Activated CD4-positive, alpha-beta memory T cell treated with anti-CD3 and anti-CD28 coated beads for 36 hours (primary cell): ENCODE measurements around the gene CNOT6L. TPM values are rescaled to one million over a fixed set of nuclear protein-coding genes. Genes with fewer than 3 reads are reported as not detected.
A peak's percentile ranks its signal among the peaks of the same experiment; 100 is the strongest.
"Not testable (repeated sequence)": the region's sequence is repeated elsewhere in the genome, so short reads cannot be mapped to it uniquely, and the experiment has no call there.

ENCODE experiments used
- CTCF ChIA-PET: fragments of 350-600 bp; sonication (Branson Sonifier 250); formaldehyde crosslinking; loops from one replicate; lab custom pipeline; 2021; ENCODE audit warnings: antibody characterized with exemption, inconsistent platforms; lab: Charles Lee
- POLR2A ChIA-PET: fragments of 350-600 bp; sonication (Branson Sonifier 250); formaldehyde crosslinking; loops from one replicate; lab custom pipeline; 2021; ENCODE audit warnings: antibody characterized with exemption; lab: Charles Lee
- DNase-seq: peaks from one replicate; pipeline ENCODE4 v3.0.0-alpha.2; 2020
- H3K27ac Mint-ChIP-seq: one replicate; pipeline ENCODE4 v1.8.0; 2021; ENCODE audit warnings: mixed read lengths
- H3K27me3 Mint-ChIP-seq: one replicate; pipeline ENCODE4 v1.8.0; 2021; ENCODE audit warnings: mixed read lengths
- H3K36me3 Mint-ChIP-seq: one replicate; pipeline ENCODE4 v1.8.0; 2021; ENCODE audit warnings: mixed read lengths
- H3K4me1 Mint-ChIP-seq: one replicate; pipeline ENCODE4 v1.8.0; 2021; ENCODE audit warnings: low read depth, mixed read lengths
- H3K4me3 Mint-ChIP-seq: one replicate; pipeline ENCODE4 v1.8.0; 2021; ENCODE audit warnings: mild to moderate bottlenecking, mixed read lengths
- H3K9me3 Mint-ChIP-seq: one replicate; pipeline ENCODE4 v1.8.0; 2021; ENCODE audit warnings: mixed read lengths
- intact Hi-C: fragments of 100-400 bp; cut with micrococcal nuclease; formaldehyde crosslinking; loops from one replicate; pipeline ENCODE4 v1.15.1; 2023
- total RNA-seq, 2 experiments: library from RNA; stranded (reverse); gene quantifications; one replicate each; pipeline ENCODE4 v1.2.3, GENCODE V29; 2021

Gene CNOT6L
- total RNA-seq = 100 to 1,000 TPM; 106 to 111 TPM

- peaks cover 54% of the 10 kb centered on the region for H3K4me1 Mint-ChIP-seq
- no peaks in the 10 kb centered on the region for H3K9me3 Mint-ChIP-seq
- intact Hi-C loops = loop anchor here (1.0 to 2.0 kb wide), 3 partner anchors 9 to 84 kb away; no protein-coding TSS in a partner anchor
- H3K4me3 Mint-ChIP-seq = peak within 1 kb of the TSS; percentile 100
- ChIA-PET POLR2A (interaction anchor here (0.8 to 6.0 kb wide), 7 partner anchors 11 to 743 kb away, joined by 3 to 229 read pairs (median 12); partner anchors contain the start of genes CCNI and MRPL1), CTCF (interaction anchor here (1.2 to 5.7 kb wide), 8 partner anchors 8 to 200 kb away, joined by 4 to 54 read pairs (median 5); partner anchors contain the start of gene MRPL1)
- peak within 1 kb of the TSS; percentile 100 for H3K27ac Mint-ChIP-seq
- peak; percentile 82 for DNase-seq
- H3K27me3 Mint-ChIP-seq = peaks cover 2% of the 10 kb centered on the region
- peaks cover 15% of the 10 kb centered on the region for H3K36me3 Mint-ChIP-seq
Observed at GRCh38 chr4:77818602-77819403, at the start of gene CNOT6L. Gene CNOT6L, minus strand, starts transcription at chr4:77819368. Its CDS starts 60 bp downstream, at chr4:77819308.

- Mint-ChIP-seq H3K4me1 (peaks cover 55% of the 10 kb centered on the region), H3K36me3 (peaks cover 26% of the 10 kb centered on the region)
- CTCF ChIA-PET = interaction anchor here (1.5 kb wide), 1 partner anchor 47 kb away, joined by 4 read pairs; no protein-coding TSS in a partner anchor
Observed at GRCh38 chr4:77865259-77865658, 46.1 kb upstream of the CNOT6L start.

GRCh38 chr4:77863341-77863740 is 44.2 kb upstream of the CNOT6L start:
- ChIA-PET POLR2A (interaction anchor here (6.5 kb wide), 1 partner anchor 44 kb away, joined by 229 read pairs; the partner anchor contains the start of gene CNOT6L), CTCF (interaction anchor here (2.1 to 3.4 kb wide), 2 partner anchors 45 to 63 kb away, joined by 11 to 54 read pairs; partner anchors contain the start of gene CNOT6L)
- Mint-ChIP-seq H3K4me3 (peak overlapping the region; percentile 86), H3K27ac (peak overlapping the region; percentile 99), H3K4me1 (peaks cover 53% of the 10 kb centered on the region), H3K36me3 (peaks cover 26% of the 10 kb centered on the region)
- intact Hi-C loops = loop anchor here (5.0 kb wide), 5 partner anchors 61 to 706 kb away; partner anchors contain the start of gene CCNG2
- not testable (repeated sequence) for H3K27me3 Mint-ChIP-seq, H3K9me3 Mint-ChIP-seq
- peak; percentile 37 for DNase-seq

More at GRCh38 chr4:77865259-77865658, 46.1 kb upstream of the CNOT6L start:
- H3K27ac Mint-ChIP-seq = no peak overlapping the region
- peaks cover 2% of the 10 kb centered on the region for H3K9me3 Mint-ChIP-seq
- DNase-seq = no peak
- POLR2A ChIA-PET = no interaction called here
- H3K27me3 Mint-ChIP-seq = peaks cover 4% of the 10 kb centered on the region
- no peak overlapping the region for H3K4me3 Mint-ChIP-seq
- intact Hi-C loops = no loop called here

GRCh38 chr4:77862478-77863216 is 43.5 kb upstream of the CNOT6L start, which contains the start of gene MRPL1:
Gene MRPL1, plus strand, starts transcription at chr4:77862830. Its CDS starts 19 bp downstream, at chr4:77862849.
- Mint-ChIP-seq H3K36me3 (peaks cover 26% of the 10 kb centered on the region), H3K9me3 (peaks cover 2% of the 10 kb centered on the region), H3K4me3 (peak within 1 kb of the TSS; percentile 86), H3K27ac (peak within 1 kb of the TSS; percentile 99), H3K4me1 (peaks cover 58% of the 10 kb centered on the region), H3K27me3 (peaks cover 4% of the 10 kb centered on the region)
- ChIA-PET CTCF (interaction anchor here (0.8 to 3.4 kb wide), 7 partner anchors 10 to 261 kb away, joined by 3 to 54 read pairs (median 6); partner anchors contain the start of gene CNOT6L), POLR2A (interaction anchor here (0.9 to 6.5 kb wide), 14 partner anchors 9 to 276 kb away, joined by 3 to 229 read pairs (median 4); partner anchors contain the start of gene CNOT6L)
- intact Hi-C loops = loop anchor here (1.0 to 5.0 kb wide), 10 partner anchors 8 to 913 kb away; partner anchors contain the start of gene CCNG2
- peak; percentile 92 for DNase-seq

GRCh38 chr4:77861495-77861894 is 42.3 kb upstream of the CNOT6L start:
- Mint-ChIP-seq H3K9me3 (peaks cover 2% of the 10 kb centered on the region), H3K4me3 (peak overlapping the region; percentile 86), H3K27ac (peak overlapping the region; percentile 99), H3K36me3 (peaks cover 22% of the 10 kb centered on the region), H3K27me3 (peaks cover 4% of the 10 kb centered on the region), H3K4me1 (peaks cover 62% of the 10 kb centered on the region)
- ChIA-PET CTCF (interaction anchor here (1.0 to 3.4 kb wide), 9 partner anchors 8 to 260 kb away, joined by 3 to 54 read pairs (median 4); partner anchors contain the start of gene CNOT6L), POLR2A (interaction anchor here (0.9 to 6.5 kb wide), 12 partner anchors 9 to 232 kb away, joined by 3 to 229 read pairs (median 6); partner anchors contain the start of gene CNOT6L)
- DNase-seq = peak; percentile 41
- intact Hi-C loops = loop anchor here (1.0 to 5.0 kb wide), 6 partner anchors 16 to 704 kb away; partner anchors contain the start of gene CCNG2

- H3K27ac Mint-ChIP-seq = peak overlapping the region; percentile 49
- peaks cover 10% of the 10 kb centered on the region for H3K36me3 Mint-ChIP-seq
- ChIA-PET CTCF (interaction anchor here (1.0 to 1.4 kb wide), 2 partner anchors 41 to 240 kb away, joined by 3 to 5 read pairs; no protein-coding TSS in a partner anchor), POLR2A (interaction anchor here (6.5 kb wide), 1 partner anchor 40 kb away, joined by 229 read pairs; the partner anchor contains the start of gene CNOT6L)
- no peak overlapping the region for H3K4me3 Mint-ChIP-seq
- H3K9me3 Mint-ChIP-seq = peaks cover 2% of the 10 kb centered on the region
- intact Hi-C loops = no loop called here
- peaks cover 65% of the 10 kb centered on the region for H3K4me1 Mint-ChIP-seq
- no peak for DNase-seq
- peaks cover 4% of the 10 kb centered on the region for H3K27me3 Mint-ChIP-seq
Observed at GRCh38 chr4:77859256-77859655, 40.1 kb upstream of the CNOT6L start.

GRCh38 chr4:77856152-77856551 is 37.0 kb upstream of the CNOT6L start:
- H3K4me3 Mint-ChIP-seq = peak overlapping the region; percentile 61
- H3K27me3 Mint-ChIP-seq = no peaks in the 10 kb centered on the region
- no peaks in the 10 kb centered on the region for H3K36me3 Mint-ChIP-seq
- ChIA-PET CTCF (interaction anchor here (1.4 to 1.9 kb wide), 2 partner anchors 30 to 38 kb away, joined by 3 to 8 read pairs; no protein-coding TSS in a partner anchor), POLR2A (interaction anchor here (1.7 to 3.0 kb wide), 3 partner anchors 12 to 38 kb away, joined by 5 to 38 read pairs (median 12); partner anchors contain the start of gene CNOT6L)
- H3K9me3 Mint-ChIP-seq = no peaks in the 10 kb centered on the region
- H3K4me1 Mint-ChIP-seq = peaks cover 78% of the 10 kb centered on the region
- DNase-seq = no peak
- intact Hi-C loops = no loop called here
- H3K27ac Mint-ChIP-seq = peak overlapping the region; percentile 87

GRCh38 chr4:77854431-77855111 is 35.4 kb upstream of the CNOT6L start:
- Mint-ChIP-seq H3K4me3 (peak overlapping the region; percentile 68), H3K27me3 (no peaks in the 10 kb centered on the region), H3K36me3 (no peaks in the 10 kb centered on the region), H3K4me1 (peaks cover 67% of the 10 kb centered on the region), H3K9me3 (no peaks in the 10 kb centered on the region), H3K27ac (peak overlapping the region; percentile 98)
- intact Hi-C loops = loop anchor here (1.0 to 5.0 kb wide), 4 partner anchors 8 to 777 kb away; partner anchors contain the start of genes CCNI and MRPL1
- peak; percentile 50 for DNase-seq
- ChIA-PET POLR2A (interaction anchor here (1.7 to 3.7 kb wide), 3 partner anchors 7 to 34 kb away, joined by 5 to 39 read pairs (median 38); partner anchors contain the start of gene MRPL1), CTCF (interaction anchor here (1.9 to 2.7 kb wide), 2 partner anchors 36 to 37 kb away, joined by 8 read pairs; partner anchors contain the start of gene CNOT6L)

- peak overlapping the region; percentile 68 for H3K4me3 Mint-ChIP-seq
- intact Hi-C loops = loop anchor here (5.0 kb wide), 1 partner anchor 776 kb away; the partner anchor contains the start of gene CCNI
- DNase-seq = peak; percentile 83
- no peaks in the 10 kb centered on the region for H3K9me3 Mint-ChIP-seq
- ChIA-PET CTCF (interaction anchor here (2.3 to 2.7 kb wide), 2 partner anchors 9 to 35 kb away, joined by 8 to 12 read pairs; partner anchors contain the start of genes CNOT6L and MRPL1), POLR2A (interaction anchor here (0.8 to 3.7 kb wide), 5 partner anchors 9 to 52 kb away, joined by 3 to 39 read pairs (median 12); partner anchors contain the start of genes CNOT6L and MRPL1)
- peak overlapping the region; percentile 98 for H3K27ac Mint-ChIP-seq
- H3K27me3 Mint-ChIP-seq = no peaks in the 10 kb centered on the region
- peaks cover 57% of the 10 kb centered on the region for H3K4me1 Mint-ChIP-seq
- no peaks in the 10 kb centered on the region for H3K36me3 Mint-ChIP-seq
Observed at GRCh38 chr4:77852892-77853495, 33.8 kb upstream of the CNOT6L start.
